HCT116 (cell line): ENCODE results near the gene WIZ.

ENCODE experiments used
- CTCF ChIP-seq, 3 experiments: fragments of 200-600 bp in 1 of 3; sonication (generic) in 1 of 3; IDR thresholded peaks in 2 of 3; conservative IDR thresholded peaks in 1 of 3; 2 replicates each; pipeline ENCODE4 v1.5.1; 2012 to 2017; ENCODE audit warnings: low read depth in 2 of 3, low read length in 2 of 3, antibody characterized with exemption in 1 of 3, borderline replicate concordance in 1 of 3, control low read depth in 1 of 3, mild to moderate bottlenecking in 1 of 3, mixed read lengths in 1 of 3, mixed run types in 1 of 3, moderate library complexity in 1 of 3; ENCODE audit not compliant: insufficient read depth in 1 of 3
- POLR2AphosphoS5 ChIP-seq: IDR thresholded peaks from 2 replicates; pipeline ENCODE4 v1.6.1; 2011; ENCODE audit warnings: mild to moderate bottlenecking, low read depth, low read length, moderate library complexity
- REST ChIP-seq: IDR thresholded peaks from 2 replicates; pipeline ENCODE4 v1.6.1; 2012; ENCODE audit warnings: low read depth
- SP1 ChIP-seq: IDR thresholded peaks from 2 replicates; pipeline ENCODE4 v1.6.1; 2012; ENCODE audit warnings: low read depth

- no peak for TF ChIP-seq CTCF (IDR thresholded peaks at IDR 0.05 in 2 of 3, conservative IDR thresholded peaks at IDR 0.05 in 1 of 3; ENCODE audit: borderline replicate concordance in 1 of 3, insufficient read depth in 1 of 3, low read depth in 2 of 3, low read length in 2 of 3)
- TF ChIP-seq REST: no peak
- TF ChIP-seq SP1: no peak
- no peak for TF ChIP-seq POLR2AphosphoS5
These were observed 53.3 kb downstream of the WIZ start for GRCh38 chr19:15396436-15396835.
